Measurements from ENCODE around the gene SPATA45. TPM values are rescaled to one million over a fixed set of nuclear protein-coding genes. Genes with fewer than 3 reads are reported as not detected.
A peak's percentile ranks its signal among the peaks of the same experiment; 100 is the strongest.

The SPATA45 gene
- total RNA-seq, 1 donor from 2014 or later = not detected

- no peak for TF ChIP-seq CTCF (IDR thresholded peaks at IDR 0.05; ENCODE audit: partially characterized antibody, unreplicated experiment)
- peak within 1 kb of the TSS; percentile 99 for H3K27ac Mint-ChIP-seq (ENCODE audit: unreplicated experiment)
- no peaks in the 10 kb centered on the region for H3K36me3 Mint-ChIP-seq (ENCODE audit: unreplicated experiment)
- peak; percentile 98 for DNase-seq
- peaks cover 7% of the 10 kb centered on the region for H3K27me3 Mint-ChIP-seq (ENCODE audit: unreplicated experiment)
- H3K4me3 Mint-ChIP-seq (ENCODE audit: unreplicated experiment) = peak within 1 kb of the TSS; percentile 100
- H3K4me1 Mint-ChIP-seq (ENCODE audit: low read depth, unreplicated experiment) = peaks cover 6% of the 10 kb centered on the region
- peaks cover 4% of the 10 kb centered on the region for H3K9me3 Mint-ChIP-seq (ENCODE audit: unreplicated experiment)
These were observed 55.6 kb downstream of the SPATA45 start, which contains the start of the genes NSL1 and TATDN3 for GRCh38 chr1:212791676-212792395. Gene NSL1 (minus strand): TSS chr1:212791777. CDS start chr1:212791763, 14 bp downstream. Gene TATDN3 (plus strand): TSS chr1:212791894. CDS start chr1:212791922, 28 bp downstream.

GRCh38 chr1:212791261-212791675, 56.2 kb downstream of the SPATA45 start:
- no peak for DNase-seq
- Mint-ChIP-seq H3K9me3 (ENCODE audit: unreplicated experiment) (peaks cover 4% of the 10 kb centered on the region), H3K27me3 (ENCODE audit: unreplicated experiment) (peaks cover 7% of the 10 kb centered on the region), H3K36me3 (ENCODE audit: unreplicated experiment) (no peaks in the 10 kb centered on the region), H3K4me3 (ENCODE audit: unreplicated experiment) (peak overlapping the region; percentile 100), H3K27ac (ENCODE audit: unreplicated experiment) (peak overlapping the region; percentile 99), H3K4me1 (ENCODE audit: low read depth, unreplicated experiment) (peaks cover 6% of the 10 kb centered on the region)
- no peak for TF ChIP-seq CTCF (IDR thresholded peaks at IDR 0.05; ENCODE audit: partially characterized antibody, unreplicated experiment)

GRCh38 chr1:212785871-212786270, 61.6 kb downstream of the SPATA45 start:
- H3K27ac Mint-ChIP-seq (ENCODE audit: unreplicated experiment) = no peak overlapping the region
- peaks cover 2% of the 10 kb centered on the region for H3K27me3 Mint-ChIP-seq (ENCODE audit: unreplicated experiment)
- H3K4me3 Mint-ChIP-seq (ENCODE audit: unreplicated experiment) = no peak overlapping the region
- no peak for DNase-seq
- no peaks in the 10 kb centered on the region for H3K4me1 Mint-ChIP-seq (ENCODE audit: low read depth, unreplicated experiment)
- no peak for TF ChIP-seq CTCF (IDR thresholded peaks at IDR 0.05; ENCODE audit: partially characterized antibody, unreplicated experiment)
- no peaks in the 10 kb centered on the region for H3K9me3 Mint-ChIP-seq (ENCODE audit: unreplicated experiment)
- no peaks in the 10 kb centered on the region for H3K36me3 Mint-ChIP-seq (ENCODE audit: unreplicated experiment)

- no peak overlapping the region for H3K4me3 Mint-ChIP-seq (ENCODE audit: unreplicated experiment)
- H3K4me1 Mint-ChIP-seq (ENCODE audit: low read depth, unreplicated experiment) = no peaks in the 10 kb centered on the region
- no peak overlapping the region for H3K27ac Mint-ChIP-seq (ENCODE audit: unreplicated experiment)
- TF ChIP-seq CTCF (IDR thresholded peaks at IDR 0.05; ENCODE audit: partially characterized antibody, unreplicated experiment) = no peak
- H3K36me3 Mint-ChIP-seq (ENCODE audit: unreplicated experiment) = no peaks in the 10 kb centered on the region
- H3K27me3 Mint-ChIP-seq (ENCODE audit: unreplicated experiment) = peaks cover 2% of the 10 kb centered on the region
- no peak for DNase-seq
- peaks cover 1% of the 10 kb centered on the region for H3K9me3 Mint-ChIP-seq (ENCODE audit: unreplicated experiment)
These were observed 63.5 kb downstream of the SPATA45 start for GRCh38 chr1:212783976-212784375.
